Lower lobe of right lung (tissue), 2 donors: Measurements from ENCODE around the gene PLSCR2. TPM values are rescaled to one million over a fixed set of nuclear protein-coding genes. Genes with fewer than 3 reads are reported as not detected.
"Not testable (repeated sequence)": the region's sequence is repeated elsewhere in the genome, so short reads cannot be mapped to it uniquely, and the experiment has no call there.

Experiments used
- ATAC-seq, 2 donors: fragments of 200-7000 bp; cut with Tn5 transposase; one replicate each; pipeline ENCODE4 v1.9.1; 2020 to 2022; ENCODE audit warnings: mild to moderate bottlenecking in 2 of 2, moderate library complexity in 2 of 2
- DNase-seq: peaks from one replicate; pipeline ENCODE4 v3.0.0-alpha.2; 2020
- H3K27ac ChIP-seq: fragments of 200-600 bp; one replicate; pipeline ENCODE4 v1.8.0; 2022
- H3K27me3 ChIP-seq: fragments of 200-600 bp; one replicate; pipeline ENCODE4 v1.8.0; 2022; ENCODE audit warnings: low read depth
- H3K36me3 ChIP-seq: fragments of 200-600 bp; one replicate; pipeline ENCODE4 v1.8.0; 2022; ENCODE audit warnings: mild to moderate bottlenecking
- H3K4me1 ChIP-seq: fragments of 200-600 bp; one replicate; pipeline ENCODE4 v1.8.0; 2022
- H3K4me3 ChIP-seq: fragments of 200-600 bp; one replicate; pipeline ENCODE4 v1.8.0; 2022; ENCODE audit warnings: mild to moderate bottlenecking
- H3K9me3 ChIP-seq: fragments of 200-600 bp; one replicate; pipeline ENCODE4 v1.8.0; 2022
- intact Hi-C: fragments of 100-400 bp; cut with DNase I; formaldehyde crosslinking; loops from one replicate; pipeline ENCODE4 v1.11.0; 2022
- total RNA-seq: library from RNA; stranded (reverse); fragmentation: NEBNext Ultra II Directional; extraction: Animal tissue kit (Norgen Biotek cat#: 25700); gene quantifications from one replicate; pipeline ENCODE4 v1.2.1, GENCODE V29; 2021
- TF ChIP-seq, protein P1 (sequence below): fragments of 200-600 bp; IDR thresholded peaks from one replicate; pipeline ENCODE4 v1.8.0; 2022; ENCODE audit warnings: antibody characterized with exemption, mild to moderate bottlenecking
- donor health status: DM: no; HTN: yes; CAD: no; lungs with severe emphysema.

The PLSCR2 gene
- total RNA-seq, 1 donor from 2014 or later = 0.86 TPM

DNA sequence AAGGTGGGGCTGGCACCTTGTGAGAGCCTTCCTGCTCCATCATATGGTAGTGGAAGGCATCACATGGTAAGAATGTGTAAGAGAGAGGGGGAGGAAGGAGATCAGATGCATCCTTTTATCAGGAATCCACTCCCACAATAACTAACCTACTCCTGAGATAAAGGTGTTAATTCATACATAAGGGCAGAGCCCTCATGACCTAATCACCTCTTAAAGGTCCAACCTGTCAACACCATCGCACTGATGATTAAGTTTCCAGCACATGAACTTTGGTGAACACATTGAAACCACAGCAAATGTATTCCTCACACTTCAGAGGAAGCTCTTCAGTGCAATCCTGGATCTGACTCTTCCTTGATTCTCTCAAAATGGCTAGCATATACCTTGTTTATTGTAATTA is 55.4 kb downstream of the PLSCR2 start:
- H3K36me3 ChIP-seq = no peaks in the 10 kb centered on the region
- no peaks in the 10 kb centered on the region for H3K4me1 ChIP-seq
- H3K4me3 ChIP-seq = no peak overlapping the region
- DNase-seq (no peak), ATAC-seq (no peak)
- intact Hi-C loops = no loop called here
- no peak overlapping the region for H3K27ac ChIP-seq
- peaks cover 14% of the 10 kb centered on the region for H3K9me3 ChIP-seq
- no peaks in the 10 kb centered on the region for H3K27me3 ChIP-seq
- TF ChIP-seq, protein P1, sequence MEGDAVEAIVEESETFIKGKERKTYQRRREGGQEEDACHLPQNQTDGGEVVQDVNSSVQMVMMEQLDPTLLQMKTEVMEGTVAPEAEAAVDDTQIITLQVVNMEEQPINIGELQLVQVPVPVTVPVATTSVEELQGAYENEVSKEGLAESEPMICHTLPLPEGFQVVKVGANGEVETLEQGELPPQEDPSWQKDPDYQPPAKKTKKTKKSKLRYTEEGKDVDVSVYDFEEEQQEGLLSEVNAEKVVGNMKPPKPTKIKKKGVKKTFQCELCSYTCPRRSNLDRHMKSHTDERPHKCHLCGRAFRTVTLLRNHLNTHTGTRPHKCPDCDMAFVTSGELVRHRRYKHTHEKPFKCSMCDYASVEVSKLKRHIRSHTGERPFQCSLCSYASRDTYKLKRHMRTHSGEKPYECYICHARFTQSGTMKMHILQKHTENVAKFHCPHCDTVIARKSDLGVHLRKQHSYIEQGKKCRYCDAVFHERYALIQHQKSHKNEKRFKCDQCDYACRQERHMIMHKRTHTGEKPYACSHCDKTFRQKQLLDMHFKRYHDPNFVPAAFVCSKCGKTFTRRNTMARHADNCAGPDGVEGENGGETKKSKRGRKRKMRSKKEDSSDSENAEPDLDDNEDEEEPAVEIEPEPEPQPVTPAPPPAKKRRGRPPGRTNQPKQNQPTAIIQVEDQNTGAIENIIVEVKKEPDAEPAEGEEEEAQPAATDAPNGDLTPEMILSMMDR = no peak

DNA sequence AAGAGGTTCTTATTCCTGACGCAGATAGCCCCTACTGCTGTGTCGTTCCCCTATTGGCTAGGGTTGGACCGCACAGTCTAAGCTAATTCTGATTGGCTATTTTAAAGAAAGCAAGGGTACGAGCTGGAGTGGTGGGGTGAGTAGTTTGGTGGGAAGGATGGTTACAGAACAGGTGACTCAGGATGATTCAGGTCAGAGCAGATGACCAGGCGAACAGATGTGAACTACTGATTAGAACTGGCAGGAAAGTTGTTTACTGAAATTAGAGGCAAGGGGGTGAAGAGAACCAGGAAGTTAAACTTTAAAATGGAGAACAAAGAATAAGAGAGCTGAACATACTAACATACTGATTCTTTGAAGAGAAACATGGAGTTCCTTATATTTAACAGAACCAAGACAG is 56.6 kb downstream of the PLSCR2 start:
- intact Hi-C loops, DNase-seq, H3K4me1 ChIP-seq, H3K36me3 ChIP-seq, ATAC-seq, H3K27me3 ChIP-seq, H3K27ac ChIP-seq, H3K4me3 ChIP-seq: not testable (repeated sequence)
- peaks cover 14% of the 10 kb centered on the region for H3K9me3 ChIP-seq

DNA sequence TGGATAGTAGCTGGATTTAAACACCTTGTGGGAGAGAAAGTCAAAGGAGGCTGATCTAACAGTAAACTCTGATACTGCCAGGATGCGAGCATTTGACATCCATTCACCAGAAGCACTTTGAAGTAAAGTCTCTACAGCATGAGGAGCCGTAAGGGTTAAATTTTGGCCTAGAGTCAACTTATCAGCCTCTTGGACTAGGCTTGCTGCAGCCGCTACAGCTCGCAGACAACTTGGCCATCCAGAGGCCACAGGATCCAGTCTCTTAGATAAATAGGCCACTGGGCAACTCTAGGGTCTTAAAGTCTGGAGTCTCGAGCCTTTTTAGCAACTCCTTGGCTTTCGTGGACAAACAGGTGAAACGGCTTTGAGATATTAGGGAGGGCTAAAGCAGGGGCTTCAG is 61.4 kb downstream of the PLSCR2 start:
- TF ChIP-seq, protein P1 = no peak
- intact Hi-C loops = no loop called here
- no peak overlapping the region for H3K4me3 ChIP-seq
- ATAC-seq (no peak), DNase-seq (no peak)
- no peak overlapping the region for H3K27ac ChIP-seq
- no peaks in the 10 kb centered on the region for H3K27me3 ChIP-seq
- H3K36me3 ChIP-seq = no peaks in the 10 kb centered on the region
- no peaks in the 10 kb centered on the region for H3K4me1 ChIP-seq
- peaks cover 8% of the 10 kb centered on the region for H3K9me3 ChIP-seq

DNA sequence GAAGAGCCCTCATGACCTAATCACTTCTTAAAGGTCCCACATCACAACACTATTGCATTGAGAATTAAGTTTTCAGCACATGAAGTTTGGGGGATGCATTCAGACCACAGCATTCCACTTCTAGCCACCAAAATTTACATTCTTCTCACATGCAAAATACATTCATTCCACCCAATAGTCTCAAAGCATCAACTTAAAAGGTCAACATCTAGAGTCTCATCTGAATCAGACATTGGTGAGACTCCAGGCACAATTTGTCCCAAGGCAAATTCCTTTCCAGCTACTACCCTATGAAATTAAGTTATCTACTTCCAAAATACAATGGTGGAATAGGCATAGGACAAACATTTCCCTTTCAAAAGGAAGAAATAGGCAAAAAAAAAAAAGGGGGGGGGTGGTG is 64.9 kb downstream of the PLSCR2 start:
- TF ChIP-seq, protein P1 = no peak
- Histone ChIP-seq H3K36me3 (no peaks in the 10 kb centered on the region), H3K27ac (no peak overlapping the region), H3K4me1 (no peaks in the 10 kb centered on the region), H3K9me3 (no peaks in the 10 kb centered on the region), H3K4me3 (no peak overlapping the region), H3K27me3 (no peaks in the 10 kb centered on the region)
- ATAC-seq (no peak), DNase-seq (no peak)
- intact Hi-C loops = no loop called here

DNA sequence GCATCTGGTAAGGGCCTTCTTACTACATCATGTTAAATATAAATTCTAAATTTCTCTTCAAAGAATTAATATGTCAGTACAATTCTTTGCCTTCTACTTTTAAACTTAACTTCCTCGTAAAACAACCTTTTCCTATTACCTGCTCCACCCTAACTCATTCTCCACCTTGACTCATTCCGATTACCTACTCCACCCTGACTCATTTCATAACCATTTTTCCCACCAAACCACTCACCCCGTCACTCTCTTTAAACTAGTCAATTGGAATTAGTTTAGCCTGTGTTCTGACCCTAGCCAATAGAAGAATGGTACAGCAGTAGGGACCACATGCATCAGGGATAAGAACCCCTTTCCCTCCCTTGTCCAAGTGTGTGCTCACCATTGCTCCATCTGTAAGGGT is 65.6 kb downstream of the PLSCR2 start:
- Histone ChIP-seq H3K9me3 (no peaks in the 10 kb centered on the region), H3K27ac (no peak overlapping the region), H3K27me3 (no peaks in the 10 kb centered on the region), H3K4me3 (no peak overlapping the region), H3K36me3 (no peaks in the 10 kb centered on the region), H3K4me1 (no peaks in the 10 kb centered on the region)
- ATAC-seq = no peak
- intact Hi-C loops = no loop called here
- DNase-seq = no peak
- TF ChIP-seq, protein P1 = no peak

DNA sequence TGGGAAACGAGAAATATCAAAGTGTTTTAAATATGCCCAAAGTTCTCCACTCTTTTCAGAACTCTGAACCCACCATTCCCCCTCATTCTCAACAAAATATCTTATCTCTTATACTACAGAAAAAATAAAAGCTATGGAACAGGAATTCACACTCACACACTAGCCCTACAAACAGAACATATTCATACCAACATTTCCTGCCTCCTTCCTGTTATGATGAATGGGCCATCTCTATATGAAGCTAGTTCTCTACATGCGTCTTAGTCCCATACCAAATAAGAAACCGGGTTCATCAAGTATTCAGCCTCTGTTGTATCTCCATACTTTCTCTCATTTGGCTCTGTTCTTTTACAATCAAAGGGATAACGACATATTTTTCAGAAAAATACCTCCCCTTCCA is 72.6 kb downstream of the PLSCR2 start:
- no peak for ATAC-seq
- intact Hi-C loops = no loop called here
- H3K36me3 ChIP-seq = no peaks in the 10 kb centered on the region

More for the DNA sequence above, 72.6 kb downstream of the PLSCR2 start:
- Histone ChIP-seq H3K9me3 (no peaks in the 10 kb centered on the region), H3K27me3 (no peaks in the 10 kb centered on the region), H3K4me3 (no peak overlapping the region), H3K27ac (no peak overlapping the region), H3K4me1 (no peaks in the 10 kb centered on the region)
- no peak for DNase-seq
- TF ChIP-seq, protein P1 = no peak
